DND-41 (cell line): ENCODE data around the gene GLTP.
"Not testable (repeated sequence)": the region's sequence is repeated elsewhere in the genome, so short reads cannot be mapped to it uniquely, and the experiment has no call there.

Experiments used
- EZH2 ChIP-seq: IDR thresholded peaks from 3 replicates; pipeline ENCODE4 v1.6.1; 2012; ENCODE audit warnings: borderline replicate concordance, low read depth, mild to moderate bottlenecking, moderate library complexity, low read length, inconsistent platforms; ENCODE audit not compliant: severe bottlenecking
- TF ChIP-seq, protein P1 (sequence below): IDR thresholded peaks from 2 replicates; pipeline ENCODE4 v1.5.1; 2012; ENCODE audit warnings: borderline replicate concordance, low read length, moderate library complexity, mild to moderate bottlenecking; ENCODE audit not compliant: poor library complexity, severe bottlenecking; ENCODE audit errors: extremely low read depth

DNA sequence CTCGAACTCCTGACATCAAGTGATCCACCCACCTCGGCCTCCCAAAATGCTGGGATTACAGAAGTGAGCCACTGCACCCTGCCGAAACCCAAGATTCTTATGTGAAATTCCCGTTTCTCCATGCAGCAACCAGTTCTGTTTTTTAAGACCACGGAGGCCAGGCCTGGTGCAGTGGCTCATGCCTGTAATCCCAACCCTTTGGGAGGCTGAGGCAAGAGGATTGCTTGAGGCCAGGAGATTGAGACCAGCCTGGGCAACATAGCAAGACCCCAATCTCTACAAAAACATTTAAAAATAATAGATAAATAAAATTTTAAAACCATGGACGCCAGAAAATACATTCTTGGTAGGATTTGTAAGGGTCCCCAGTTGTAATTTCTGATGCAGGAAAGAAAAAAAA is 29.8 kb downstream of the GLTP start:
- TF ChIP-seq, protein P1, sequence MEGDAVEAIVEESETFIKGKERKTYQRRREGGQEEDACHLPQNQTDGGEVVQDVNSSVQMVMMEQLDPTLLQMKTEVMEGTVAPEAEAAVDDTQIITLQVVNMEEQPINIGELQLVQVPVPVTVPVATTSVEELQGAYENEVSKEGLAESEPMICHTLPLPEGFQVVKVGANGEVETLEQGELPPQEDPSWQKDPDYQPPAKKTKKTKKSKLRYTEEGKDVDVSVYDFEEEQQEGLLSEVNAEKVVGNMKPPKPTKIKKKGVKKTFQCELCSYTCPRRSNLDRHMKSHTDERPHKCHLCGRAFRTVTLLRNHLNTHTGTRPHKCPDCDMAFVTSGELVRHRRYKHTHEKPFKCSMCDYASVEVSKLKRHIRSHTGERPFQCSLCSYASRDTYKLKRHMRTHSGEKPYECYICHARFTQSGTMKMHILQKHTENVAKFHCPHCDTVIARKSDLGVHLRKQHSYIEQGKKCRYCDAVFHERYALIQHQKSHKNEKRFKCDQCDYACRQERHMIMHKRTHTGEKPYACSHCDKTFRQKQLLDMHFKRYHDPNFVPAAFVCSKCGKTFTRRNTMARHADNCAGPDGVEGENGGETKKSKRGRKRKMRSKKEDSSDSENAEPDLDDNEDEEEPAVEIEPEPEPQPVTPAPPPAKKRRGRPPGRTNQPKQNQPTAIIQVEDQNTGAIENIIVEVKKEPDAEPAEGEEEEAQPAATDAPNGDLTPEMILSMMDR: not testable (repeated sequence)
- not testable (repeated sequence) for TF ChIP-seq EZH2
